ENCODE data around the gene PANX2.

Gene PANX2

DNA sequence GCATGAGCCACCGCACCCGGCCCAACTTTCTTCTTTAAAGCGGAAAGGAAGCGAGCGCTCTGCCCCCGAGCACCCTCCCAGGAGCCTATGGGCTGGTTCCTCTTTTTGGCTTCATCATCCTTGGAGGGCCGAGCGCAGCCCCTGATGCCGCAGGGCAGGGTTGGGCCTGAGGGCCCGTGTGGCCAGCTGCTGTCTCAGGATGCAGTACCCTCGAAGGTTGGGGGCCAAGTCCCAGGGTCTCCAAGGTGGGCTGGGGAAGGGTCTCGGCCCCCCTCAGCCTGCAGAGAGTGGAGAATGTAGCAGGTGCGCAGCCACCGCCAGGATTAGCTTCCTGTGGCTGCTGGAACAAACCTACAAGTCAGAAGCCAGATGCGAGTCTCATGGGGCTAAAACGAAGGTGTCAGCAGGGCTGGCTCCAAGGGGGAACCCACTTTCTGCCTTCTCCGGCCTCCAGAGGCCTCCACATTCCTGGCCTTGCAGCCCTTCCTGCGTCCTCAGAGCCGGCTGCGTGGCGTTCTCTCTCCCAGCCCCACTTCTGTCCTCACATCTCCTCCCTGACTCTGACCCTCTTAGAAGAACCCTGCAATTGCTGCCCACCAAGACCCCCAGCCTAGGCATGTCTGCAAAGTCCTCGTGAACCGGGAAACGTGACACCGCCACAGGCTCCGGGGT, 2.9 kb downstream of the PANX2 start:
- no peak for DNase-seq

DNA sequence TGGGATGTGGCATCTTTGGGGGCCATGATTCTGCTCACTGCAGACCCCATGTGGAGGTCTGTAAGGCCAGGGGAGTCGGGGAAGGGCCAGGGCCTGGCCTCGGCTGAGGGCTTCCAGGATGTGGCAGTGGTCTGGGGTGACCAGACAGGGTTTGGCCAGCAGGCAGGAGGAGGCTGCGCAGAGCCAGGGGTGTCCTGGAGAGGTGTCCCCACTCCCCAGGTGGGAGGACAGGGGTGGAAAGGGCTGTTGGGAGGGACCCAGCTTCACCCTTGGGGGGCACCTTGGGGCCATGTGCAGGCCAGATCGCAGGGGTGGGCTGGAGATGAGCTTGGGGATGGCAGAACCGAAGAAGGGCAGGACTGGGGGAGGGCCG, 3.4 kb downstream of the PANX2 start:
- no peak for DNase-seq

GRCh38 chr22:50174382-50175190, 4.1 kb downstream of the PANX2 start:
- no peak for DNase-seq

GRCh38 chr22:50175191-50175461, 4.6 kb downstream of the PANX2 start:
- DNase-seq: no peak

DNA sequence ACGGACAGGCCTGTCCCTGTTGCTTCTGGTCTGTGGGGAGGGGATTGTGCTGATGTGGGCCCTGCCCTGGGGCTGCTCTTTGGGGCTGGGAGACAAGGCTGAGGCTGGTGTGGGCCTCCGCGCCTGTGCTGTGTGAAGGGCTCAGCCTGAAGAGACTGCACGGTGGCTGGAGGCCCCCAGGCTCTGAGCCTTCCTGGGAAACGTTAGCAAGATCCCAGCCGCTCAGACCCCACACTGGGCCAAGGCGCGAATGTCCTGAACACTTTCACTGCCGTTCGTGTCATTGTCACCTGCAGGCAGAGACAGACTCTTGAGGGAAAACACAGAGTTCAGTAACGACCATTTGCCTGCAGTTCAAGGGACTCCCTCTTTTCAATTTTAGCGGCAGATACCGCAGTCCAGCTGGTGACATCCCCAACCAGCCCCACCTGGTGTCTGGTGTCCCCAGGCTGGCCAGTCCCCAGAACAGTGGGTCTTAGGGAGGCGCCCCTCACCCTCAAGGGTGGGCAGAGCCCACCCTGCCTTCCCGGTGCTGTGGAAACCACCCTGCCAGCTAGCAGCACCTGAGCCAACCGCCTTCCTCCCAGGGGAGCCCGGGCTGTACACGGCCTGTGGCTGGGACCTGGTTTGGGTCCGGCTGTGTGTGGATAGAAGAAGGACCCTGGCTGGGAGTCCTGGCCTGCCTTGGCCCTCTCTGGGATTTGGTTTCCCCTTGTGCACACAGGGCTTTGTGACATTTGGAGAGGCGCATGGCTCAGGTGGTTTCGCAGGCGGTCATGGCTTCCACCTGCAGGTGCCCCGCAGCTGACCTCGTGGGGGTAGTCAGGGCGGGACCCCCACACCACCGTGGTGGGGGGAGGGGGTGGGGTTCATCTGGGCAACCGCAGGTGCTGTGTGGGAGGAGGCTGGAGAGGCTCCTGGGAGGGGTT, 5.7 kb downstream of the PANX2 start:
- DNase-seq: no peak

DNA sequence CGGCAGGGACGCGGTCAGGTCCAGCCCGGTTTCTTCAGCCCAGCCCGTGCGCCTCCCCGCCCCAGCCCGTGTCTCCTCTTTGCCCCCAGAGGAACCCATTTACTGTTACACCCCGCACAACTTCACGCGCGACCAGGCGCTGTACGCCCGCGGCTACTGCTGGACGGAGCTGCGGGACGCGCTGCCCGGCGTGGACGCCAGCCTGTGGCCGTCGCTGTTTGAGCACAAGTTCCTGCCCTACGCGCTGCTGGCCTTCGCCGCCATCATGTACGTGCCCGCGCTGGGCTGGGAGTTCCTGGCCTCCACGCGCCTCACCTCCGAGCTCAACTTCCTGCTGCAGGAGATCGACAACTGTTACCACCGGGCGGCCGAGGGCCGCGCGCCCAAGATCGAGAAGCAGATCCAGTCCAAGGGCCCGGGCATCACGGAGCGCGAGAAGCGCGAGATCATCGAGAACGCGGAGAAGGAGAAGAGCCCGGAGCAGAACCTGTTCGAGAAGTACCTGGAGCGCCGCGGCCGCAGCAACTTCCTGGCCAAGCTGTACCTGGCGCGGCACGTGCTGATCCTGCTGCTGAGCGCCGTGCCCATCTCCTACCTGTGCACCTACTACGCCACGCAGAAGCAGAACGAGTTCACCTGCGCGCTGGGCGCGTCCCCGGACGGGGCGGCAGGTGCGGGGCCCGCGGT, 6.5 kb downstream of the PANX2 start:
- DNase-seq: no peak

GRCh38 chr22:50177537-50178470, 7.3 kb downstream of the PANX2 start:
- DNase-seq: no peak

DNA sequence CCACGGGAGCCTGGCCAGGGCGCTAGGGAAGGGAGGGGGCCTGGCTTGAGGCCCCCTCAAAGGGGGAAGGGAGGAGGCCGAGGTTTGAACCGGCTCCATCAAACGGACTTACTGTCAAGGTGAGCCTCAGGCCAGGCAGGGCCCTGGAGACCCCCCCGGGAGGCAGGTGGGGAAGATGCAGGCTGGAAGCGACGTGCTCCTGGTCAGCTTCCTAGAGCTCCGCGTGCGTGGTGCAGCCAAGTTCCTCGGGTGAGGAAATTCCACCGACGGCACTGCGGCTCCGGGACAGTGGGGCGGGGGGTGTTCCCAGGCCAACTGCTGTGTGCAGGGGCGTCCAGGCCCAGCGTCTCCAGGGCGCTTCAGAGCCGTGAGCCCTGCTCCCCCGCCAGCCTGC, 7.9 kb downstream of the PANX2 start:
- DNase-seq: no peak

GRCh38 chr22:50178871-50179869, 8.6 kb downstream of the PANX2 start:
- DNase-seq: no peak

GRCh38 chr22:50179937-50180726, 9.6 kb downstream of the PANX2 start:
- DNase-seq: no peak

- DNase-seq: no peak
These were observed 10.4 kb downstream of the PANX2 start for GRCh38 chr22:50180727-50181521.

DNA sequence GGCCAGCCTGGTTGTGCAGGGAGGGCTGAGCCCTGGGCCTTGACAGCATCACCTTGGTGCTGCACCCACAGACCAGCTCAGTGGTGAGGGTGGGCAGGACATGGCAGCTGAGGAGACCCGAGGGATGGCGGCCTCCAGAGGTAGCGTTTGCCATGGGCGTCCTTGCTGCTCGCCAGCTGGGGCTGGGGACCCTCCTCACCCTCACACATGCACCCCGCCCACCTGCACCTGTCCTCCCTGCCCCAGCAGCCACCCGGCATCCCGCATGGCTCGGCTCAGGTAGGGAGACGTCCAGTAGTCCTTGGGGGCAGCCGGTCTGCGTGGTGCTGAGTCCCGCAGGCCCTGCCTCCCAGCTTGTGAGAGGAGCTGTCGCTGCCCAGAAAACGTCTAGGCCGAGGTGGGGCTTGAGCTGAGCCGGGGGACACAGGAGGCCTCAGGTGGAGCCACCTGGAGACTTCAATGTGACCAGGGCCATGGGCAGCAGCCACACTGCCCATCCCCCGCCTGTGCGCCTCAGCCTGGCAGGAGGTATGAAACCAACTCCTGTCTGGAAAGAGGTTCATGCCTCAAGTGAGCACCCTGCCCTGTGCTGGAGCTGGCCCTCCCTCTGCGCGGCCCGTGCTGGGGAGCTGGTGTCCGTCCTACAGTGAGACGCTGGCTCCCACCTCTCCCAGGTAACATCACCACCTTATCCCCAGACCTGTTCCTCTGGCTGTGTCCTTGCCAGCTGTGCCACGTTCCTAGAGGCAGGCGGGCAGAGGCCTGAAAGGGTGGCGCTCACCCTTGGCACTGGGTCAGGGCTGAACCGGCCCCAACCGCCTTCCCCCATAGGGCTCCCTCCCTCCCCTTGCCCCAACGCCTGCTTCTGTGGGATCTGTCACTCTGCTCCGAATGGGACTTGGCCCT, 11.9 kb downstream of the PANX2 start:
- DNase-seq: no peak

DNA sequence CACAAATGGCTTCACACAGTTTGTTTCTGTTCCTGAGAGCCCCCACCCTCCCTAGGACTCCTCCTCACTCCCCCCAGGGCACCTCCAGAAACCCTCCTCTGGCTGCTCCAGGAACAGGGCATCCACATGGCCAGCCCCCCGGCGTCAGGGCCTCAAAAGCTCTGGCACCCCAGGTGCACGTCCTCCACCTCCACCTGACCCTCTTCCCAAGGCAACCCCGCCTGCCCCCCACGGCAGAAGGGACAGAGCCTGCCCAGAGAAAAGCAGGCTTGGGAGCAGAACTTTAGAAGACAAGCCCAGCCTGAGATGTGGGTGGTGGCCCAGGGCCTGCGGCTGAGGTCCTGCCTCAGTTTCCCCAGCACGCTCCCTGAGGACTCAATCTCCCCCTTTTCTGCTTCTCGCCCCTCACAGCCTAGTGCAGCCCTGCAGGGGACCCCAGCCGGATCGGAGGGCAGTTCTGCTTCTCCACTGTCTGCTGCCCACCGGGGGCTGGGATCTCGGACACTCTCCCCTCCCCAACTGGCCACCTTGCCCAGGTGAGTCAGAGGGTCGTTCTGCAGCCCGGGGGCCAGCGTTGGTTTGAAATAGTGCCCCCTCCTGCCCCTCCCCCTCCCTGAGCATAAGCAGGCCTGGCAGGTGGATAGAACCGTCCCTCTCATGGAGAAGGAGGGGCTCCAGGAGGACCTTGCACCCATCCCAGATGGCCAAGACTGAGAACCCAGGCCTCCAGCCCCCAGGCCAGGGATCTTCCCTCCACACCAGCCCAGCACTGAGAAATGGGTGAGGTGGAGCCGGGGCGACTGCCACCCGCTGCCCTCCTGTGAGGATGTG, 12.8 kb downstream of the PANX2 start:
- no peak for DNase-seq

DNA sequence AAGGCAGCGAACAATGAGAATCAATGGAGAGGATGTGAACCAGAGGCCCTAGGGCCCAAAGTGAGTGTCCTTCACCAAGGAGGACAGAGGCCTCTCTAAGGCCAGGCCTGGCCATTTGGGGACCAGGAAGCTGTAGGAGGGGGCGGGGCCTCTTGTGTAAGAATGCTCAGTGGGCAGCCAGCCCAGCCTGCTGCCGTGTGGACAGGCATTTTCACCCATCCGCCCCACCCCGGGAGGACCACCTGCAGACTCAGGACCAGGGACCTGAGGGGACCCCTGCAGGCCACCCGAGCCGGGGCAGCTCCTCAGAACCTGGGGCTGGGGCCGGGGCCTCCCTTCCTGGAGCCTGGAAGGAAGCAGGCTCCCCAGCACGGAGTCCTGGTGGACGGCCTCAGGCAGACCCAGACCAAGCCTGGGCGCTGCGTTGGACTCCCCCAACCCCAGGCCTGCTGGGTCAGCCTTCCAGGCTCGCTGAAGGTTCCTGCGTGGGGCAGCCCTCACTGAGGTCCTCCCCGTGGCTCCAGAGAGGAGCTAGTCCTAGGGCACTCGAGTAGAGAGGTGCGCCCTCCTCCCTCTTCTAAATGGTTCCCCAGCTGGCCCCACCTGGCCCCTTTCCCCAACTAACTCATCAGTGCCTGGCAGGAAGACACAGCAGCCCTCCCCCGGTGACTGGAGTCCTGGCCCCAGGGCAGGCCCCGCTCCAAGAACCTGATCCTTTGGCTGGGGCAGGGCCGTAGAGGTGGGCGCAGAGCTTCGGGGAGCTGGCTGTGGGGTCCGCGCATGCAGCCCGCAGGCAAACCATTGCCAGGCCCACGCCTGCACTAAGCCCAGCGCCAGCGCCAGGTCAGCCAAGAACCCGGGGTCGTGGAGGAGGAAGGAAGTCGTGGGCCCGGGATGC, 13.7 kb downstream of the PANX2 start:
- DNase-seq: no peak

DNA sequence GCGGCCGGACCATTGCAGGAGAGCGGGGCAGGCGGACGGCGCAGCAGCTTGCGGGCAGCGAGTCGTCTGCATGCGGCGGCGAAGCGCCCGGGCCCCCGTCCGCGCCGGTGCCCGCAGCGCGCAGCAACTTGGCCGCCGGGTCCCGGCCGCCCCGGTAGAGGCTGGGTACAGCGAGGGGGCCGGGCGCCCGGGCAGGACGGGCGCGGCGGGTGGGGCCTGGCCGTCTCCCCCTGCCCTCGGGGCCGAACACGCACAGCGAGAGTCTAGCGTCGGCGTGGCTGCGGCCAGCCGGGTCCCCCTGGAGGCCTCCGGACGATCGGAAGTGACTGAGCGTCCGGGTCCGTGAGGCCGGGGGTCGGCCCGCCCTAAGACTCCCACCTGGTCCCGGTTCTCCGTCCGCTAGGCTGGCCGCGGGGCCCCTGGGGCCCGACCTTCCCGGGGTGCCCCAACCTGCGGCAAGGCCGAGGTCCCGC, 14.4 kb downstream of the PANX2 start:
- no peak for DNase-seq

Data from activated naive CD4-positive, alpha-beta T cell treated with Interleukin-2 at 50 U/mL for 16 hours (primary cell).